WTC11 (cell line): Measurements from ENCODE around the gene SUCLA2. TPM values are rescaled to one million over a fixed set of nuclear protein-coding genes. Genes with fewer than 3 reads are reported as not detected.
A peak's percentile ranks its signal among the peaks of the same experiment; 100 is the strongest.

Experiments used
- ATAC-seq: fragments of 200-7000 bp; cut with Tn5 transposase; 2 replicates; pipeline ENCODE4 v1.10.0; 2021; ENCODE audit warnings: mild to moderate bottlenecking, moderate library complexity
- CTCF ChIA-PET: fragments of 300-600 bp; sonication (Branson Sonifier 250); formaldehyde crosslinking; loops from one replicate; lab custom pipeline; 2021; ENCODE audit warnings: antibody characterized with exemption; lab: Charles Lee
- POLR2A ChIA-PET: fragments of 350-600 bp; sonication (Branson Sonifier 250); formaldehyde crosslinking; loops from one replicate; lab custom pipeline; 2021; ENCODE audit warnings: antibody characterized with exemption; lab: Charles Lee
- DNase-seq: peaks from one replicate; pipeline ENCODE4 v3.0.0; 2021; ENCODE audit warnings: low spot score
- H3K27ac Mint-ChIP-seq: 2 replicates; pipeline ENCODE4 v1.8.0; 2021; ENCODE audit warnings: mixed read lengths
- H3K27me3 Mint-ChIP-seq: 2 replicates; pipeline ENCODE4 v1.8.0; 2021; ENCODE audit warnings: low read depth, mild to moderate bottlenecking, moderate library complexity, mixed read lengths
- H3K36me3 Mint-ChIP-seq: 2 replicates; pipeline ENCODE4 v1.8.0; 2021; ENCODE audit warnings: mixed read lengths
- H3K4me1 Mint-ChIP-seq: 2 replicates; pipeline ENCODE4 v1.8.0; 2022; ENCODE audit warnings: mixed read lengths
- H3K4me3 Mint-ChIP-seq: 2 replicates; pipeline ENCODE4 v1.8.0; 2021; ENCODE audit warnings: mild to moderate bottlenecking, moderate library complexity, mixed read lengths
- H3K9me3 Mint-ChIP-seq: 2 replicates; pipeline ENCODE4 v1.8.0; 2021; ENCODE audit warnings: mixed read lengths
- AR ChIP-seq: fragments of 250-450 bp; sonication (Bioruptor Pico); IDR thresholded peaks from 2 replicates; pipeline ENCODE4 v1.9.0; 2021; ENCODE audit warnings: mild to moderate bottlenecking
- ATF2 ChIP-seq: sonication (generic); formaldehyde crosslinking; IDR thresholded peaks from 2 replicates; pipeline ENCODE4 v1.8.1; 2022; ENCODE audit warnings: low read depth, missing genetic modification reagents, borderline replicate concordance
- ATF6 ChIP-seq: sonication (generic); formaldehyde crosslinking; IDR thresholded peaks from 2 replicates; pipeline ENCODE4 v1.8.1; 2023; ENCODE audit warnings: mild to moderate bottlenecking, missing genetic modification reagents
- CBFB ChIP-seq: sonication (generic); formaldehyde crosslinking; IDR thresholded peaks from 2 replicates; pipeline ENCODE4 v1.8.1; 2022; ENCODE audit warnings: mild to moderate bottlenecking, low read depth, missing genetic modification reagents
- CREB1 ChIP-seq: sonication (generic); formaldehyde crosslinking; IDR thresholded peaks from 2 replicates; pipeline ENCODE4 v1.8.0; 2023; ENCODE audit warnings: mild to moderate bottlenecking, missing genetic modification reagents
- CREM ChIP-seq: sonication (generic); formaldehyde crosslinking; IDR thresholded peaks from 2 replicates; pipeline ENCODE4 v1.8.1; 2022; ENCODE audit warnings: mild to moderate bottlenecking, missing genetic modification reagents, moderate library complexity
- ELF4 ChIP-seq: sonication (generic); formaldehyde crosslinking; IDR thresholded peaks from 2 replicates; pipeline ENCODE4 v1.8.1; 2022; ENCODE audit warnings: low read depth, mild to moderate bottlenecking, moderate library complexity, missing genetic modification reagents
- ETV6 ChIP-seq: sonication (generic); formaldehyde crosslinking; IDR thresholded peaks from 2 replicates; pipeline ENCODE4 v1.8.1; 2022; ENCODE audit warnings: mild to moderate bottlenecking, missing genetic modification reagents
- FOXJ3 ChIP-seq: sonication (generic); formaldehyde crosslinking; IDR thresholded peaks from 2 replicates; pipeline ENCODE4 v1.9.0; 2021; ENCODE audit warnings: missing genetic modification reagents, mild to moderate bottlenecking, borderline replicate concordance
- JAZF1 ChIP-seq: fragments of 250-450 bp; sonication (Bioruptor Pico); IDR thresholded peaks from 2 replicates; pipeline ENCODE4 v1.9.0; 2021; ENCODE audit warnings: moderate library complexity, mild to moderate bottlenecking, inconsistent platforms
- MYBL2 ChIP-seq: sonication (generic); formaldehyde crosslinking; IDR thresholded peaks from 2 replicates; pipeline ENCODE4 v1.8.1; 2023; ENCODE audit warnings: mild to moderate bottlenecking, moderate library complexity, missing genetic modification reagents
- NR1H2 ChIP-seq: sonication (generic); formaldehyde crosslinking; IDR thresholded peaks from 2 replicates; pipeline ENCODE4 v1.9.0; 2021; ENCODE audit warnings: mild to moderate bottlenecking, moderate library complexity, missing genetic modification reagents
- SOX15 ChIP-seq: fragments of 250-450 bp; sonication (Bioruptor Pico); IDR thresholded peaks from 2 replicates; pipeline ENCODE4 v1.9.0; 2021; ENCODE audit warnings: mild to moderate bottlenecking
- TCF7 ChIP-seq: sonication (generic); formaldehyde crosslinking; IDR thresholded peaks from 2 replicates; pipeline ENCODE4 v1.8.0; 2022; ENCODE audit warnings: mild to moderate bottlenecking, low read depth, missing genetic modification reagents, moderate library complexity
- TEAD1 ChIP-seq: sonication (generic); formaldehyde crosslinking; IDR thresholded peaks from 2 replicates; pipeline ENCODE4 v1.8.0; 2022; ENCODE audit warnings: mild to moderate bottlenecking, missing genetic modification reagents
- TEAD4 ChIP-seq: sonication (generic); formaldehyde crosslinking; IDR thresholded peaks from 2 replicates; pipeline ENCODE4 v1.8.0; 2022; ENCODE audit warnings: mild to moderate bottlenecking, missing genetic modification reagents
- ZBTB21 ChIP-seq: sonication (generic); formaldehyde crosslinking; IDR thresholded peaks from 2 replicates; pipeline ENCODE4 v1.8.1; 2023; ENCODE audit warnings: mild to moderate bottlenecking, missing genetic modification reagents, borderline replicate concordance
- ZNF232 ChIP-seq: sonication (generic); formaldehyde crosslinking; IDR thresholded peaks from 2 replicates; pipeline ENCODE4 v1.8.0; 2022; ENCODE audit warnings: mild to moderate bottlenecking, missing genetic modification reagents
- ZNF263 ChIP-seq: sonication (generic); formaldehyde crosslinking; IDR thresholded peaks from 2 replicates; pipeline ENCODE4 v1.8.1; 2022; ENCODE audit warnings: low read depth, mild to moderate bottlenecking, moderate library complexity, missing genetic modification reagents
- ZNF396 ChIP-seq: fragments of 250-450 bp; sonication (Bioruptor Pico); IDR thresholded peaks from 2 replicates; pipeline ENCODE4 v1.8.0; 2021; ENCODE audit warnings: mild to moderate bottlenecking, moderate library complexity, borderline replicate concordance
- total RNA-seq: library from RNA; stranded (reverse); gene quantifications from 3 replicates; pipeline ENCODE4 v1.2.3, GENCODE V29; 2021
- TF ChIP-seq, protein P1 (sequence below): sonication (generic); formaldehyde crosslinking; IDR thresholded peaks from 2 replicates; pipeline ENCODE4 v1.8.1; 2023; ENCODE audit warnings: mild to moderate bottlenecking, missing genetic modification reagents
- TF ChIP-seq, protein P2 (sequence below): sonication (generic); formaldehyde crosslinking; IDR thresholded peaks from 2 replicates; pipeline ENCODE4 v1.8.0; 2022; ENCODE audit warnings: mild to moderate bottlenecking, missing genetic modification reagents
- TF ChIP-seq, protein P3 (sequence below): sonication (generic); formaldehyde crosslinking; IDR thresholded peaks from 2 replicates; pipeline ENCODE4 v1.8.1; 2022; ENCODE audit warnings: mild to moderate bottlenecking, moderate library complexity, missing genetic modification reagents

SUCLA2 gene
- total RNA-seq, 1 experiment from 2014 or later: 66.8 TPM

DNA sequence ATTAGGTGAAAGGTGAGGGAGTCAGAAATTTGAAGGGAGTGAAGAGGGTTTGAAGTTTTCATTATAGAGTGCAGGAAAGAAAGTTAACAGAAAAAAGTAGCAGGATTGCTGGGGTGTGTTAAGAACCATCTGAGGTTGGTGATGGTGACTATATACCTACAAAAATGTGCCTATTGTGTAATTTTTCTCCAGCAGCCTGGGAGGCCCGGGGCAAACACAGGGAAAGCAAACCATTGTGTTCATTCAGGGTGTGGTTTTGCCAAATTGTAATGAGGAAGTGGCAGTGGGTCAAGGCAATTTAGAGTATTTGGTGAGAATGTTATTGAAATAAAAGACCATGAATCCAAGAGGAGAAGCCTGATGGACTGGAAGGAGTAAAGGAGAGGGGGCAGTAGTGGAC lies 8.2 kb upstream of the SUCLA2 start:
- DNase-seq (no peak), ATAC-seq (no peak)
- H3K4me3 Mint-ChIP-seq: no peak overlapping the region
- POLR2A ChIA-PET: interaction anchor here (1.2 kb wide), 1 partner anchor 29 kb away, joined by 3 read pairs; no protein-coding TSS in a partner anchor
- H3K9me3 Mint-ChIP-seq: peaks cover 14% of the 10 kb centered on the region
- TF ChIP-seq, protein P1, sequence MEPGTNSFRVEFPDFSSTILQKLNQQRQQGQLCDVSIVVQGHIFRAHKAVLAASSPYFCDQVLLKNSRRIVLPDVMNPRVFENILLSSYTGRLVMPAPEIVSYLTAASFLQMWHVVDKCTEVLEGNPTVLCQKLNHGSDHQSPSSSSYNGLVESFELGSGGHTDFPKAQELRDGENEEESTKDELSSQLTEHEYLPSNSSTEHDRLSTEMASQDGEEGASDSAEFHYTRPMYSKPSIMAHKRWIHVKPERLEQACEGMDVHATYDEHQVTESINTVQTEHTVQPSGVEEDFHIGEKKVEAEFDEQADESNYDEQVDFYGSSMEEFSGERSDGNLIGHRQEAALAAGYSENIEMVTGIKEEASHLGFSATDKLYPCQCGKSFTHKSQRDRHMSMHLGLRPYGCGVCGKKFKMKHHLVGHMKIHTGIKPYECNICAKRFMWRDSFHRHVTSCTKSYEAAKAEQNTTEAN (CRISPR knock-in tag): no peak
- TF ChIP-seq CREB1 (no peak), ZNF232 (no peak), ETV6 (CRISPR knock-in tag) (no peak), CREM (no peak), ATF2 (CRISPR knock-in tag) (no peak), CBFB (CRISPR knock-in tag) (no peak), ZNF396 (CRISPR knock-in tag) (no peak), TEAD4 (no peak), AR (CRISPR knock-in tag) (no peak), MYBL2 (CRISPR knock-in tag) (no peak), ZBTB21 (CRISPR knock-in tag) (no peak)
- TF ChIP-seq, protein P2, sequence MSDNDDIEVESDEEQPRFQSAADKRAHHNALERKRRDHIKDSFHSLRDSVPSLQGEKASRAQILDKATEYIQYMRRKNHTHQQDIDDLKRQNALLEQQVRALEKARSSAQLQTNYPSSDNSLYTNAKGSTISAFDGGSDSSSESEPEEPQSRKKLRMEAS (CRISPR knock-in tag): no peak
- no peaks in the 10 kb centered on the region for H3K27me3 Mint-ChIP-seq
- CTCF ChIA-PET: no interaction called here
- H3K27ac Mint-ChIP-seq: peak overlapping the region; percentile 4; the same call in 1 of the 2 replicates
- peaks cover 38% of the 10 kb centered on the region for H3K4me1 Mint-ChIP-seq
- peaks cover 7% of the 10 kb centered on the region for H3K36me3 Mint-ChIP-seq

- Mint-ChIP-seq H3K36me3 (peaks cover 4% of the 10 kb centered on the region; the same call in 1 of the 2 replicates), H3K9me3 (peaks cover 5% of the 10 kb centered on the region; the same call in 1 of the 2 replicates), H3K4me1 (peaks cover 57% of the 10 kb centered on the region), H3K27ac (no peak overlapping the region), H3K4me3 (no peak overlapping the region), H3K27me3 (no peaks in the 10 kb centered on the region)
- ATAC-seq (no peak), DNase-seq (no peak)
- CTCF ChIA-PET: interaction anchor here (1.1 to 1.4 kb wide), 2 partner anchors 31 to 32 kb away, joined by 3 read pairs; partner anchors contain the start of gene NUDT15
- POLR2A ChIA-PET: no interaction called here
- TF ChIP-seq FOXJ3 (no peak), AR (CRISPR knock-in tag) (no peak), TCF7 (CRISPR knock-in tag) (no peak), ZNF263 (CRISPR knock-in tag) (no peak), JAZF1 (no peak), TEAD1 (CRISPR knock-in tag) (no peak), NR1H2 (CRISPR knock-in tag) (no peak), ELF4 (CRISPR knock-in tag) (no peak), ATF6 (no peak), SOX15 (CRISPR knock-in tag) (no peak)
- TF ChIP-seq, protein P3, sequence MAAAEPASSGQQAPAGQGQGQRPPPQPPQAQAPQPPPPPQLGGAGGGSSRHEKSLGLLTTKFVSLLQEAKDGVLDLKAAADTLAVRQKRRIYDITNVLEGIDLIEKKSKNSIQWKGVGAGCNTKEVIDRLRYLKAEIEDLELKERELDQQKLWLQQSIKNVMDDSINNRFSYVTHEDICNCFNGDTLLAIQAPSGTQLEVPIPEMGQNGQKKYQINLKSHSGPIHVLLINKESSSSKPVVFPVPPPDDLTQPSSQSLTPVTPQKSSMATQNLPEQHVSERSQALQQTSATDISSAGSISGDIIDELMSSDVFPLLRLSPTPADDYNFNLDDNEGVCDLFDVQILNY (CRISPR knock-in tag): no peak
Observed at GRCh38 chr13:48006396-48006795, 5.3 kb upstream of the SUCLA2 start.
